HEK293T (cell line): Measurements from ENCODE around the gene CLEC18A.
"Not testable (repeated sequence)": the region's sequence is repeated elsewhere in the genome, so short reads cannot be mapped to it uniquely, and the experiment has no call there.

Experiments used
- ARNT ChIP-seq: fragments of 450-650 bp; IDR thresholded peaks from 2 replicates; pipeline ENCODE4 v1.6.1; 2017; ENCODE audit warnings: mild to moderate bottlenecking
- BHLHE40 ChIP-seq: fragments of 450-650 bp; IDR thresholded peaks from 2 replicates; pipeline ENCODE4 v1.6.1; 2016; ENCODE audit warnings: mild to moderate bottlenecking, moderate library complexity, borderline replicate concordance
- CTBP1 ChIP-seq: fragments of 450-650 bp; IDR thresholded peaks from 2 replicates; pipeline ENCODE4 v1.6.1; 2016; ENCODE audit warnings: borderline replicate concordance
- FOXA1 ChIP-seq: fragments of 450-650 bp; IDR thresholded peaks from 2 replicates; pipeline ENCODE4 v1.6.1; 2016; ENCODE audit warnings: mild to moderate bottlenecking
- FOXK2 ChIP-seq: fragments of 450-650 bp; IDR thresholded peaks from 2 replicates; pipeline ENCODE4 v1.6.1; 2016; ENCODE audit warnings: mild to moderate bottlenecking
- FOXM1 ChIP-seq: fragments of 450-650 bp; IDR thresholded peaks from 2 replicates; pipeline ENCODE4 v1.6.1; 2017; ENCODE audit warnings: mild to moderate bottlenecking, borderline replicate concordance
- LEF1 ChIP-seq: fragments of 450-650 bp; IDR thresholded peaks from 2 replicates; pipeline ENCODE4 v1.6.1; 2017; ENCODE audit warnings: mild to moderate bottlenecking, borderline replicate concordance
- SP1 ChIP-seq: fragments of 450-650 bp; IDR thresholded peaks from 2 replicates; pipeline ENCODE4 v1.6.1; 2017
- SUZ12 ChIP-seq: fragments of 450-650 bp; IDR thresholded peaks from 2 replicates; pipeline ENCODE4 v1.6.1; 2016; ENCODE audit warnings: mild to moderate bottlenecking
- TARDBP ChIP-seq: fragments of 450-650 bp; IDR thresholded peaks from 2 replicates; pipeline ENCODE4 v1.6.1; 2016
- ZNF384 ChIP-seq: fragments of 450-650 bp; IDR thresholded peaks from 2 replicates; pipeline ENCODE4 v1.6.1; 2016

DNA sequence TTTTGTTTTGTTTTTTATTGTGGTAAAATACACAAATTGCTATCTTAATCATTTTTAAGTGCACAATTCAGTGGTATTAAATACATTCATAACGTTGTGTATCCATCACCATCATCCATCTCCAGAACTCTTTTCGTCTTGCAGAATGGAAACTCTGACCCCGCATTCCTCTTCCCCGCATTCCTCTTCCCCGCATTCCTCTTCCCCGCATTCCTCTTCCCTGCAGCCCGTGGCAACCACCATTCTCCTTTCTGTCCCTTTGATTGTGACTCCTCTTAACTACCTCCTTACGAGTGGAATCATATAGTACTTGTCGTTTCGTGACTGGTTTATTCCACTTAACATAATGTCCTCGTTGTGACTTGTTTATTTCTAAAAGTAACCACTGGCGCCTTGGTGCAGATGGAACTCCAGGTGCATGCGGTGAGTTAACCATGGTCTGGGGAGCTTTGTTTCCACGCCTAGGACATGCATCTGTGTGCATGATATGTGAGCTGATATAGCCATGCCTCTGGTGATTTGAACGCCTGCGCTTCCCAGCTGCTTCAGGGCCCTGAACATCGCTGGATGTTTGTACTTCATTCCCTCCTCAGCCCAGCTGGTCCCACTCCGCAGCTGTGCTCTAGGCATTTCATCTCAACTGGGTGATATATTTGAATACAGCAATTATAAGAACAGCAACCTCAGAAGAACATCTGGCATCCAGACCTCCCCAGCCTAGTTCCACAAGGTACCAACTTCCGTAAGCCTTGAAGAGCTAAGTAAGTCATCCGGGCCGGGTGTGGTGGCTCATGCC is 7.7 kb upstream of the CLEC18A start:
- not testable (repeated sequence) for TF ChIP-seq ZNF384, FOXM1, FOXA1, SUZ12, CTBP1, ARNT, SP1, TARDBP, FOXK2, BHLHE40, LEF1
